ENCODE measurements around the gene ITGB8.
A peak's percentile ranks its signal among the peaks of the same experiment; 100 is the strongest.

ITGB8 gene

DNA sequence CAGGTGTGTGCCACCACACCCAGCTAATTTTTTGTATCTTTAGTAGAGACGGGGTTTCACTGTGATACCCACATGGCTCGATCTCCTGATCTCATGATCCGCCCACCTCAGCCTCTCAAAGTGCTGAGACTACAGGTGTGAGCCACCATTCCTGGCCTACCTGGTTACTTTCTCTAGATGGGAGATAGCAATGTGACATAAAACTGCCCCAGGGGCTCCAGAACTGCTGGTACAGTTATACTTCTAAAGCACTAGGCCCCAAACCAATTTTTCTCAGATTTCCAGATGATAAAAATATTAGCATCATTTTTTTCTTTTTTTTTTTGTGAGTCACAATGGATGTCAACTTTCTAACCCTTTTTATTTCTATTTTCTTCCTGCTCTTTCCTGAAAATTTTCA lies 27.4 kb downstream of the ITGB8 start:
- Histone ChIP-seq H3K27me3 (replicated peaks; ENCODE audit: control insufficient read depth, insufficient read depth, low read length) (no peaks in the 10 kb centered on the region), H3K36me3 (ENCODE audit: control insufficient read depth, insufficient read depth, low read length, severe bottlenecking) (no peaks in the 10 kb centered on the region), H3K4me3 (ENCODE audit: low read length) (no peak overlapping the region), H3K9ac (ENCODE audit: low read length) (no peak overlapping the region), H3K4me1 (ENCODE audit: control insufficient read depth, insufficient read depth, low read length) (peaks cover 6% of the 10 kb centered on the region), H3K9me3 (ENCODE audit: control insufficient read depth, low read length) (no peaks in the 10 kb centered on the region)
- no peak for DNase-seq (ENCODE audit: low read depth)

DNA sequence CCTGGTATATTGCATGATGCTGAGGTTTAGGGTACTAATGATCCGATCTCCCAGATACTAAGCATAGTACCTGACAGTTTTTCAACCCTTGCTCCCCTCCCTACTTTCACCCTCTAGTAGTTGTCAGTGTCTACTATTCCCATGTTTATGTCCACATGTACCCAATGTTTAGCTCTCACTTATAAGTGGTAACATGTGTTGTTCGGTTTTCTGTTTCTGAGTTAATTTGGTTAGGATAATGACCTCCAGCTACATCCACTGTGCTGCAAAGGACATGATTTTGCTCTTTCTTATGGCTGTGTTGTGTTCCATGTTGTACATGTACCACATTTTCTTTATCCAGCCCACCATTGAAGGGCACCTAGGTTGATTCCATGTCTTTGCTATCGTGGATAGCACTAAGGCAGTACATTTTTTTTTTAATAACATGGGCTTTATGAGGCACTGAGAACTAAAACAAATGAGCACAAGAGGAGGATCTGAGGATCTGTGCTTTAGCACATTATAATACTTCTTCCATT lies 28.1 kb downstream of the ITGB8 start:
- H3K9me3 ChIP-seq (ENCODE audit: control insufficient read depth, low read length): no peaks in the 10 kb centered on the region
- DNase-seq (ENCODE audit: low read depth): peak; percentile 13
- H3K4me3 ChIP-seq (ENCODE audit: low read length): no peak overlapping the region
- H3K36me3 ChIP-seq (ENCODE audit: control insufficient read depth, insufficient read depth, low read length, severe bottlenecking): no peaks in the 10 kb centered on the region
- peaks cover 5% of the 10 kb centered on the region for H3K4me1 ChIP-seq (ENCODE audit: control insufficient read depth, insufficient read depth, low read length)
- H3K27me3 ChIP-seq (replicated peaks; ENCODE audit: control insufficient read depth, insufficient read depth, low read length): no peaks in the 10 kb centered on the region
- H3K9ac ChIP-seq (ENCODE audit: low read length): no peak overlapping the region

DNA sequence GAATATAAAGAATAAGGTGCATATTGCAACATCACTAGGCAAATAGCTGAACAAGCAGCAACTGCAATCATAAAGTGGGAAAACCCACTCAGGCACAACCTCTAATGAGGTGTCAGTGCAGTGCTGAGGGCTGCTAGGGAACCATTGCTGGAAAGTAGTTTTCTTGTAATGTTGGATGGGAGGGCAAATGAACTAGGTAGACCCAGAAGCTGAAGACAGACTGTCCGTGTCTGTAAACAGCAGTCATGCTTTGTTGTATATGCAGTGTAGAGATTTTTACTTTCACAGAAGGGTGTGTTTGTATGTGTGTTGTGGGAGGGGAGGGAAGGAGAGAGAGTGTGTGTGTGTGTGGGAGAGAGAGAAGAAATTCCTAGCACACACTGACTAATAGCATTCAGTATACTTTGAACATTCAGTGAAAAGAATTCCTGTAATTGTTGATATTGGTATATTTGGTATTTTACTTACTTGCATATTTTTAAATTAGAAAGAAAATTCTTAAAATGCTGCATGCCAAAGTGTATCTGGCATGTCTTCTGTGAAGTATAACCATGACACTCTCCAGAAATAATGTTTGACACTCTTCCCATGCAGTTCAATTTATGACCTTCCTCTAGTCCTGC lies 28.8 kb downstream of the ITGB8 start:
- Histone ChIP-seq H3K36me3 (ENCODE audit: control insufficient read depth, insufficient read depth, low read length, severe bottlenecking) (no peaks in the 10 kb centered on the region), H3K4me3 (ENCODE audit: low read length) (no peak overlapping the region), H3K4me1 (ENCODE audit: control insufficient read depth, insufficient read depth, low read length) (peaks cover 5% of the 10 kb centered on the region), H3K9me3 (ENCODE audit: control insufficient read depth, low read length) (no peaks in the 10 kb centered on the region), H3K9ac (ENCODE audit: low read length) (no peak overlapping the region), H3K27me3 (replicated peaks; ENCODE audit: control insufficient read depth, insufficient read depth, low read length) (no peaks in the 10 kb centered on the region)
- DNase-seq (ENCODE audit: low read depth): peak; percentile 41

DNA sequence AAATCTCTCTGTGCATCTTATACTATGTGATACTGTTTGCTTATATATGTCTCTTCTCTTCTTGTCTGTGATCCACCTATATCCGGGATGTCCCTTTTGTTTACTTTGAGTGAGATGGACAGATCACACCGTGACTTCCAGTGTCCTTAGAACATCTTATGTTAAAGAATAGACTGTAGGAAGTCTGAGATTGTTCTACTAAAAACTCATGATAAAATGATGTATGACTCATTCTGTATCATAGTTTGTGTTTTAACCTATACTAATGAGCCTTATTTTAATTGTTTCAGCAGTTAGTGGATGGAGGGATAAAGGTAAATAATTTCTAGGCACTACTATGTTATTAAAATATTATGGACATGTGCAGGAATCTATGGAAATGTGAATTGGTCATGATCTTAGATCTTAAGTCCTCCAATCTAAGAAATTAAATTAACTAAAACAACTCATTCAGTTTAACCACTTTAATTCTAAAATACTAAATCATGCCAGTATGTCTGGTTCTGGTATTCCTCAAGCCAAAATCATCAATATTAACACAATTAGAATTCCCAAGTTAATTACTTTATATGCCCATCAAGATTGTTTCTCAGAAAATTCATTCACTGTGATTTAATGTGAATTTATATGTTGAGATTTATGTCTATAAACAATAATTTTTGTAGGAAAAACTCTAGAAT lies 32.0 kb downstream of the ITGB8 start:
- Histone ChIP-seq H3K27me3 (replicated peaks; ENCODE audit: control insufficient read depth, insufficient read depth, low read length) (no peaks in the 10 kb centered on the region), H3K4me1 (ENCODE audit: control insufficient read depth, insufficient read depth, low read length) (peaks cover 16% of the 10 kb centered on the region), H3K9ac (ENCODE audit: low read length) (no peak overlapping the region), H3K36me3 (ENCODE audit: control insufficient read depth, insufficient read depth, low read length, severe bottlenecking) (peaks cover 4% of the 10 kb centered on the region), H3K9me3 (ENCODE audit: control insufficient read depth, low read length) (no peaks in the 10 kb centered on the region), H3K4me3 (ENCODE audit: low read length) (no peak overlapping the region)
- DNase-seq (ENCODE audit: low read depth): no peak

DNA sequence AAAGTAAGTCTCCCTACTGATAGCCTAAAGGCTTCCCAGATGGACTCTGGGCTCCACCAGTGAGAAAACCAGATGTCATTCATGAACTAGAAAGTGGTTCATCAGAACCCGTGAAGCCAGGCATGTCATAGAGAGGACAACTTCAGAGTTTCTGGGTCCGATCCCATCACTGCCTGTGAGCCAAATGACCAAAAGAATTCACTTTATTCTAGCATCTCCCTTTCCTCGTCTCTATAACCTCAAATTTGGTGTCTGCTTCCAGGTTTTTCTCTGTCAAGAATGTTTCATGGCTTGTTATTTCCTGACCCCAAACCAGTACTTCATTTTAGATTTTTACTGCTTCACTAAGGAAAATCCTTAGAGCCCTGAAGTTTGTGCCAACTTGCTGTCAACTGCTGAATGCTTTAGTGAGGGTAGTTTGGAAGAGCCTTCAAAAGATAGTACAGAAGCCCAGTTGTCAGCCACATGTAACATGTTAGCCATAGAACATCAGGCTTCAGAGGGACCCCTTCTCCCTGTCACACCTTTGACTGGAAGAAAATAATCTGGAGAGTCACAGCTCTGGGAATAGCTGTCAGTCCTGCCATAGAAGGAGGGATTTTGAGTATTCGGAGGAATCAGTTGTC lies 34.0 kb downstream of the ITGB8 start:
- Histone ChIP-seq H3K9me3 (ENCODE audit: control insufficient read depth, low read length) (no peaks in the 10 kb centered on the region), H3K4me1 (ENCODE audit: control insufficient read depth, insufficient read depth, low read length) (peaks cover 16% of the 10 kb centered on the region), H3K9ac (ENCODE audit: low read length) (no peak overlapping the region), H3K4me3 (ENCODE audit: low read length) (no peak overlapping the region), H3K27me3 (replicated peaks; ENCODE audit: control insufficient read depth, insufficient read depth, low read length) (no peaks in the 10 kb centered on the region), H3K36me3 (ENCODE audit: control insufficient read depth, insufficient read depth, low read length, severe bottlenecking) (peaks cover 10% of the 10 kb centered on the region)
- no peak for DNase-seq (ENCODE audit: low read depth)

DNA sequence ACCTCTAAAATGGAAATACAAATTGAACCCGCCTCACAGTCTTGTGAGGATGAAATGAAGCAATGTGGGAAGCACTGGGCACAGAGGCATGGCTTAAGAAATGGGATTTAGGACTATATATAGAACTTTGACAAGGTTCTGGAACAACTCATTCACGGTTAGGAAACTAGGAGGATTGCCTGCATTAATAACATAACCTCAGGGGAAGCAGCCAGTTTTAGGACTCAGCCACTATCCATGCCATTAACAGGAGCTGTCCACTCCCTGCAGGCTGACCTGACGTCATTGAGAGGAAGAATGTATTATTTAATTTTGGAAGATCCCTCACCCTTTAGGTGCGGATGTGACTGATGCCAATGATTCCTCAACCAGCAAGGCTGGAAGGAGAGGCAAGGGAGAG lies 34.8 kb downstream of the ITGB8 start:
- Histone ChIP-seq H3K4me3 (ENCODE audit: low read length) (no peak overlapping the region), H3K36me3 (ENCODE audit: control insufficient read depth, insufficient read depth, low read length, severe bottlenecking) (peaks cover 10% of the 10 kb centered on the region), H3K27me3 (replicated peaks; ENCODE audit: control insufficient read depth, insufficient read depth, low read length) (no peaks in the 10 kb centered on the region), H3K4me1 (ENCODE audit: control insufficient read depth, insufficient read depth, low read length) (peaks cover 12% of the 10 kb centered on the region), H3K9me3 (ENCODE audit: control insufficient read depth, low read length) (no peaks in the 10 kb centered on the region), H3K9ac (ENCODE audit: low read length) (no peak overlapping the region)
- peak; percentile 27 for DNase-seq (ENCODE audit: low read depth)

DNA sequence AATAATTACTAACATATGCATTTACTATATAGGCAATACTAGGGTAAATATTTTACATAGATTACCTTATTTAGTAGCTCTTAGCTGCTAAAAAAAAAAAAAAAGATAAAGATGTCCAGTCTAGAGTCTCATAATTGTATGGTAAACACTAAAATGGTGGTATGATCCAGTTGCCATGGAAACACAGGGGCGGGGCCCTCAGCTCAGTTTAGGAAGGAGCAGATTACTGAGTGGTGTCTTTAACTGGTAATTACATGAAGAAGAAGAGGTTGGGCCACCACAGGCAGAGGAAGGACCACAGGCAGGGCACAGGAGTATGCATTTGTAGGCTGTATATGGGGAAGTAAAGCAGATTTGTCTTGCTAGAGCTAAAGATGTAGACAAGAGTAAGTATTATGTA lies 43.7 kb downstream of the ITGB8 start:
- Histone ChIP-seq H3K4me1 (ENCODE audit: control insufficient read depth, insufficient read depth, low read length) (no peaks in the 10 kb centered on the region), H3K27me3 (replicated peaks; ENCODE audit: control insufficient read depth, insufficient read depth, low read length) (no peaks in the 10 kb centered on the region), H3K36me3 (ENCODE audit: control insufficient read depth, insufficient read depth, low read length, severe bottlenecking) (peaks cover under 1% of the 10 kb centered on the region), H3K4me3 (ENCODE audit: low read length) (no peak overlapping the region), H3K9me3 (ENCODE audit: control insufficient read depth, low read length) (no peaks in the 10 kb centered on the region), H3K9ac (ENCODE audit: low read length) (no peak overlapping the region)
- DNase-seq (ENCODE audit: low read depth): no peak

DNA sequence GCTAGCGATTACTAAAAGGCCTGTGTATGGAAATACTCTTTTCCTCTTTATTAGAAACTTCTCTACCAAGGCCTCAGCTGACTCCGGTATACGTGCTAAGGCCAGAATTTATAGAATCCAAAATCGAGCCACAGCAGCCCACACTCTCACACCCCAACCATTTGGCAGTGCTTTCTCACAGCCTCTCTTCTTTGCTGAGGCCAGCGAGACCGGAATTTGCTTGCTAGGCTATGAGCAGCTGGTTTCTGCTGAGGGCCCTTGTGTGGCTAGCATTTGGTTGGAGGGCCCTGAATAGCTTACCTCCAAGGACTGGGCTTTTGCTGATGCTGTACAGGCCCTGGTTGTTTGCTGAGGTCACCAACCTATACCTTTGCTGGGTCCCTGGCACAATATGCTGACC lies 46.1 kb downstream of the ITGB8 start:
- H3K27me3 ChIP-seq (replicated peaks; ENCODE audit: control insufficient read depth, insufficient read depth, low read length): no peaks in the 10 kb centered on the region
- no peak for DNase-seq (ENCODE audit: low read depth)
- no peaks in the 10 kb centered on the region for H3K9me3 ChIP-seq (ENCODE audit: control insufficient read depth, low read length)
- H3K4me3 ChIP-seq (ENCODE audit: low read length): no peak overlapping the region
- H3K36me3 ChIP-seq (ENCODE audit: control insufficient read depth, insufficient read depth, low read length, severe bottlenecking): peaks cover 5% of the 10 kb centered on the region
- H3K9ac ChIP-seq (ENCODE audit: low read length): no peak overlapping the region
- no peaks in the 10 kb centered on the region for H3K4me1 ChIP-seq (ENCODE audit: control insufficient read depth, insufficient read depth, low read length)

DNA sequence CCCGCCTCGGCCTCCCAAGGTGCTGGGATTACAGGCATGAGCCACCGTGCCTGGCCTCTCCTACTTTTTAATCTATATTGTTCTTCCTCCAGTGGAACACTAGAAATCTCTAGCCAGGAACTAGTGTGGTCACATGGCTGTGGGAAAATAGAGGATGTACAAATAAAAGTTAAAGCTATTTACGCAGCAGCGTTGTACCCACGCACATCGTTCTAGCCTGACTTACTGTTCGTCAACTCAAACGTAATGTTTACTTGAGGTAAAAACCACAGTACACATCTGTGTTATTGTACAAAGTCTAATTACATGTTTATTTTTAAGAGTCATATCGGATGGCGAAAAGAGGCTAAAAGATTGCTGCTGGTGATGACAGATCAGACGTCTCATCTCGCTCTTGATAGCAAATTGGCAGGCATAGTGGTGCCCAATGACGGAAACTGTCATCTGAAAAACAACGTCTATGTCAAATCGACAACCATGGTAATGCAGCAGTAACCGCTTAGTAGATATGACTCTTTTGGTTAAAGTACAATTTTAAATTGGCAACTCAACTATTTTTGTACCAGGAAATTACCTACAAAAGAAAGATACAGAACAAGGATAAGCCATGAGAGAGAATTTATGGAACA lies 50.8 kb downstream of the ITGB8 start:
- Histone ChIP-seq H3K4me1 (ENCODE audit: control insufficient read depth, insufficient read depth, low read length) (peaks cover 2% of the 10 kb centered on the region), H3K27me3 (replicated peaks; ENCODE audit: control insufficient read depth, insufficient read depth, low read length) (no peaks in the 10 kb centered on the region), H3K9ac (ENCODE audit: low read length) (no peak overlapping the region), H3K9me3 (ENCODE audit: control insufficient read depth, low read length) (no peaks in the 10 kb centered on the region), H3K4me3 (ENCODE audit: low read length) (no peak overlapping the region), H3K36me3 (ENCODE audit: control insufficient read depth, insufficient read depth, low read length, severe bottlenecking) (peaks cover 11% of the 10 kb centered on the region)
- no peak for DNase-seq (ENCODE audit: low read depth)

DNA sequence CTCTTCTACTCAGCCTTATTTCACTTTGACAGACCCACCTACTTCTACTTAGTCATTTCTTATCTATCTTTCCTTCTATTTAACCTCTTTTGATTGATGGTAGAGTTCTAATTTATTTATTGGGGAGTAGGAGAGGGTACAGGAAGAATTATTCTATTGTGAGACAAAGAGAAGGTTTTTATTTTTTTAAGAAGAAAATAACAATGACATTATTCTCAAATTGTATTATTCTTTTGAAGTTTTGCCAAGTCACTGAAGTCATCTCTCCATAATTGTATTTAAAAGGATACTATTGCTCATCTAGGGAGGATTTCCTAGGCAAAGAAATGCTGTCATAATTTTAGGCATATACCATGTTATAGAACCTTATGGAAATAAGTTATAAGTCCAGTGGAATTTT lies 52.7 kb downstream of the ITGB8 start:
- Histone ChIP-seq H3K27me3 (replicated peaks; ENCODE audit: control insufficient read depth, insufficient read depth, low read length) (no peaks in the 10 kb centered on the region), H3K4me3 (ENCODE audit: low read length) (no peak overlapping the region), H3K9me3 (ENCODE audit: control insufficient read depth, low read length) (no peaks in the 10 kb centered on the region), H3K36me3 (ENCODE audit: control insufficient read depth, insufficient read depth, low read length, severe bottlenecking) (peaks cover 15% of the 10 kb centered on the region), H3K9ac (ENCODE audit: low read length) (no peak overlapping the region), H3K4me1 (ENCODE audit: control insufficient read depth, insufficient read depth, low read length) (peaks cover 2% of the 10 kb centered on the region)
- DNase-seq (ENCODE audit: low read depth): no peak

DNA sequence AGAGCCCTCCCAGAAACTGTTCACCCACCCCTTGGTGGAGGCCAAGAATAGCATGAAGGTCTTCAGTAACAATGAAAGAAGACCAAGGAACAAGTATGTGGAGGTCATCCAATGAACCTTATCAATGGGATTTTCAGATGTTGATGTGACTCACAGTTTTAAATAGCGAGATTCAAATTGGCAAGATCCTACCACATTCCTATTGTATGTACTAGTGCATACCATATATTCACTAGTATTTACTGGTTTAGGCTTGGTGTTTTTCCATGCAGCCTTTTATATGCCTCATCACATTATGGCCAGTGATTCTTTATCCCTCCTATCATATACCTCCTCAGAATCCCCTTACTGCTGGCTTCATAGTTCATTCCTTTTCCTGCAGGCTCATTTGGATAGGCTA lies 54.4 kb downstream of the ITGB8 start:
- Histone ChIP-seq H3K36me3 (ENCODE audit: control insufficient read depth, insufficient read depth, low read length, severe bottlenecking) (peaks cover 15% of the 10 kb centered on the region), H3K9me3 (ENCODE audit: control insufficient read depth, low read length) (no peaks in the 10 kb centered on the region), H3K9ac (ENCODE audit: low read length) (no peak overlapping the region), H3K4me3 (ENCODE audit: low read length) (no peak overlapping the region), H3K27me3 (replicated peaks; ENCODE audit: control insufficient read depth, insufficient read depth, low read length) (no peaks in the 10 kb centered on the region), H3K4me1 (ENCODE audit: control insufficient read depth, insufficient read depth, low read length) (peaks cover 2% of the 10 kb centered on the region)
- DNase-seq (ENCODE audit: low read depth): peak; percentile 82

All from adipocyte (in vitro differentiated cells).